HG03175 (cell line): ENCODE results near the gene MACROD2.
"Not testable (repeated sequence)": the region's sequence is repeated elsewhere in the genome, so short reads cannot be mapped to it uniquely, and the experiment has no call there.

Experiments used
- ATAC-seq: cut with Tn5 transposase; IDR thresholded peaks from one replicate; pipeline ENCODE4 v1.9.1; 2021; ENCODE audit warnings: mild to moderate bottlenecking, moderate library complexity; ENCODE audit not compliant: unreplicated experiment

Gene MACROD2

DNA sequence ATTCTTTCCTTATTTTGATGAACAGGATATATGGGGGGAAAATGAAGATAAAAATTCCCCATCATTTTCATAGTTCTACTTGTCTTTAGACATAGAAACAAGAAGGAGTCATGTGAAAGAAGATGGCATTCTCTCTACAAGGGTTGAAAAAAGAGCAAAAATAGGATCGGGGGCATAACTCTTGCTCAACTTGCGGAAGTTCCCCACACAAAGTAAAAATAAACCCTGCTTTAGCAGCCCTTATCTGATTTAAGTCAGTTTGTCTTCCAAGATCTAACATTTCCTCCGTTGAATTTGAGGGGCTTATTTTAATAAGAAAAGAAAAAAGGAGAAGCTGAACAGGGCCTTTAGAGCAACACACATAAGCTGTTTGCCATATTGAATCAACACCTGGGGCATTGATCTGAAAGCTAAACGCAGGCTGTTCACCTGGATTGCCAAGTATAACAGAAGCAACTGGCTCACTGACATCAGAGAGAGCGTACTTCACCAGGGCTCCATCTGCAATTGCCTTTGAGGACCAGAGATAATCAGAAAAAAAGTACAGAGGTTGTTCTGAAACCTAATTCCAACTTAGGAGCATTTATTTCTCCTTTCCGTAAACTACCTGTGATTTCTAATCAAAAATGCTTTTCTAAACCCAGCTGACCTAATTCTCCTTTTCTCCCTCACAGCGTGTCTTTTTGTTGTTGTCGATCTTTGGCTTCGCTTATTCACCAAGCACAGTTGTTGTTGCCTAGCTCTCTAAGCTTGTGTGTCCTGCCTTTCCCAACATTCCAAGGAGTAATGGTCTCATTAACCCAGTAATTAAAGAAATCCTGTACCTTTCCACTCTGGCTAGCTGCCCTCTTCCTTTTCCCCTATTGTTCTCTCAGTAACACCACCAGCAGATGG is 2010.0 kb downstream of the MACROD2 start:
- ATAC-seq, result no peak

DNA sequence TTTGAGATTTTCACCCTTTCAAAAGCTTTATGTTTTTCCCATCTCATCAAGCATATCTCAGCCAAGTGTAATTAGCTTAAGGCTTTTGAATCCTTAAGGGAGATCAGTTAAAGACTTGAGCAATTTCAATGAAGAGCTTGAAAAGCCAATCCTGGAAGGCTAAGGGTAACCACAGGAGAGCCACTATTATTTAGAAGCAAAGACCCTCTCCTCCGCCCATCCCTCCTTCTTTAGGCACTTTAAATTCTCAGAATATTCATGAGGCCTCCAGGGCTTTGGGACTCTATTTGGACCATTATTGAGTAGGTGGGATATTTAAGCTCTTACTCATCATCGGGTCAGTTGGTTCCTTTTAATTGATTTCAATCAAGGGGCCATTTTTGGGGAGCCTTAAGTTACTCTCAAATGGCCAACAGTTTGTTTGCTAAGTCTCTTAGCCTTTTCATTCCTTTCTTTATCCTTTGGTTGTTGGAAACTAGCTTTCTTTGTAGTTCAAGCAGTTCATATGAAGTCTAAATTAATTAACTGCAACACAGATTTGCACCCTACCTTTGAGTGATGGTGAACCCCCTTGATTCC is 2010.7 kb downstream of the MACROD2 start:
- ATAC-seq, result no peak

DNA sequence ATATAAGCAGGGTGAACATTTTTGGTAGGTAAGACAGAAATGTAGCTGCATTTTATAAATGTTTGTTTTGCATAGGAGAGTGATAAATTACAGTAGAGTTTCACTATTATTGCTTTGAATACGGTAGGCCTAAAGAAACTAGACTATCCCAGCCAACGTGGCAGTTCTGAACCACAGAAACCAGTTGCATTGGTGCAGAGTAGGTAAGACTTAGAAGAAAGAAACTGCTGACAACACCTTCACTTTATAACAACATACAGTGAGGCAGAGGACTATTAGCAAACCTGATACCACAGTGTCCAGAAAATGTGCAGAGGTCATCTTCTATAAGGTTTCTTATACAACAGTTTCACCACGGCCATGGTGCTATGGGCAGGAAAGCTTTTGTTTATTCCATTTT is 2011.8 kb downstream of the MACROD2 start:
- ATAC-seq, result peak; percentile 96

DNA sequence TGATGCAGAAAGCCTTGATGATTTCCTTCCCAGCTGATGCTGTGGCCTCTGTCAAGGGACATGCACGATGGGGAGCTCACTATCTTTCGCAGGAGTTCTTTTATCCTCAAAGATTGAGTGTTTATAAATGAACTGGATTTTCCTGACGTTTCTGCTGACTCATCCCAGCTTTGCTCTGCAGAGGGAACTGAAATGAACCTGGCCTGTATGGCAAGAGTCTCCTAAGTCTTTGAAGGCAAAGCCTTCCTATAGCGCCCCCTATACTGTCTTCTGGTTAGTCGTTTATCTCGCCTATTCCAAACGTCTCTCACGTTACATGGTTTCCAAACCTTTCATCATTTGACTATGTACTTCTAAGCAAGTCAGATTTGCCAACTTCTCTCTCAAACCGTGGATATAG is 2012.6 kb downstream of the MACROD2 start:
- ATAC-seq, result no peak

DNA sequence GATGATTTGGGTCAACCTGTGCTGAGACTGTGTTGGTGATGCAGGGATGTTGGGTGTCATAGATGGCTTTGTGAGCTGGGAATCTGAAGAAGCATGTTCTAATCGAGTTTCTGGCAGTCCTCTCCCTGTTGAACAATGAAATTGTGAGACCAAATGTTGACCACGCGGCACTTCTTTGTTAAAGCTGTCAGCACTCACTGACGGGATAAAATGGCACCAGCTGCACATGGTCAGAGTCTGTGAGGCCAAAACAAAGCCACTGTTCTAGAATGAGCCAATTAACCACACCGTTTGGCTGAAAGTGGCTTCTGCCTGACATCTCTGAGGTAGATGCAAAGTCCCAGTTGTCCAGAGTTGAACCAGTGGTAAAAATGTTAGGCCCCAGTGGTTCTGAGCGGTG is 2015.7 kb downstream of the MACROD2 start:
- ATAC-seq, result no peak

DNA sequence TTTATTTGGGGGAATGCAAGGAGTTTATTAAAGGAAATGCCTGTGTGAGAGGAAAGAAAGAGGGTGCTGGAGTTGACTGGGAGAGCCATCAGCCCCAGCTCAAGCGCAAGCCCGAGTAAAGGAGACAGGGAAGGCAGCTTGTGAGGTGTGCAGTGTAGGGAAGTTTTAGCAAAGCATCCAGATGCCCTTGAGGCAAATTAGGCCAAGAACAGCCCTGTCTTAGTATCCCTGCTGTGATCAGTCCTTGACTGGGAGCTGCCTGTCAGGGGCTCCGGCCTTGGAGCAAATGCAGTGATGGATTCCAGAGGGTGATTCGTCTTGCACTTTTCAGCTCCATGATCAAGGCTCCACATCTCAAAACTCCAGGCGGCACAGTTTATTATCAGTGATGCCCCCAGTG is 2016.2 kb downstream of the MACROD2 start:
- no peak for ATAC-seq

DNA sequence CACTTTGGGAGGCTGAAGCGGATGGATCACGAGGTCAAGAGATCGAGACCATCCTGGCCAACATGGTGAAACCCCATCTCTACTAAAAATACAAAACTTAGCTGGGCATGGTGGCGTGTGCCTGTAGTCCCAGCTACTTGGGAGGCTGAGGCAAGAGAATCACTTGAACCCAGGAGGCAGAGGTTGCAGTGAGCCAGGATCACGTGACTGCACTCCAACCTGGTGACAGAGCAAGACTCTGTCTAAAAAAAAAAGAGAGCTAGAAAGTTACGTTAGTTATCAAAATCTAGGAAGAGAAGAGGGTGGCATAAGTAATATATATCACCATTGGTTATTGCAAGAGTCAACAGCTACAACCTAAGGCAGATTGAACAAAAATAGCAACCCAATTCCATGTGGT is 2017.6 kb downstream of the MACROD2 start:
- not testable (repeated sequence) for ATAC-seq

DNA sequence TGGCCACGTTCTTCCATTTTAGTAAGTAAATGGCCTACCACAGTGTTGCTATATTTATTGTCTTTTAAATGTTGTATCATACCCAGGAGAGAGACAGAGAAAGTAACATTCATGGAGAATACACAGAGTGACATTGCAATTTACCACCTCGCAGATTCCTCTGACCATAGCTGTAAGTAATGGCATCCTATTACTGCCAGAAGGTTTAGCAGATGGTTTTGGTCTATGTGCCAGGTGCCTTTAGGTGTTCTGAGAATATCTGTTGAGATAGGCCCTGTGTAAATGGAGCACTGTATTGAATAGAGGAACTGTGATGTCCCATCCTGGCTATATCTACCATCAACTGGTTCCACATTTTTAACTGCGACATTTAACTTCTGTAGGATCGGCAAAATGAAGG is 2018.3 kb downstream of the MACROD2 start:
- ATAC-seq, result no peak

DNA sequence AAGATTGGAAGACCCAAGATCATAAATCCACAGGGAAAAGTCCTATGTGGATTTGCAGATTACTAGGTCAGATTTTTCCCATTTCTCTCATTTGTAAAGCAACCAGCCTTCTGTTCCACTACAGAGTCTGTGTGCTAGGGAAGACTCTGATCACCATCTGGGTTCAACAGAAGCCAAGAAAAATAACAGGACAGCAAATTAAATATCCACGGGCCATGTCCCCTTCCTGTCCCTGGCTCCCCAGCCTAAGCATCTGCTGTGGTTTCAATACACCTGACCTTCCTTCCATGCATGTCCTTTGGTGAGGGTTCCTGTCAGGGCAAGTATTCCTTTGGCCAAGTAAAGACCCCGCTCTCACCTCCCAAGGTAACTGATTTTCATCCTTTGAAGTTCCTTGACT is 2019.1 kb downstream of the MACROD2 start:
- ATAC-seq, result no peak

DNA sequence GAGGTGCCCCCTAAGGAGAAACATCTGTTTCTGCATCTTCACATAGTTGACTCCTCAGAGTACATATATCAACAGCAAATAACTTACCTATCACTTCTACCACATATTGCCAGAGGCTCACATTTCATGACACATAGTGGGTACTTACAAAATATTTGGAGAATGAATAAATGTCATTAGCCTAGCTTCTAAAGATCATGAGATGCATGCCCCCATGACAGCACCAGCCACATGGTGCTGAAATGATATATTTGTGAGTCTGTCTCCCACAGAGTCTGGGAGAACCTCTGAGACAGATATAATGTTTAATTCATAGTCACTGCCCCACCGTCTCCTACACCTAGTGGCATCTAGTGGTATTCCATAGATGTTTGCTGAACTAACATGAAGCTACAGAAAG is 2022.3 kb downstream of the MACROD2 start:
- no peak for ATAC-seq

DNA sequence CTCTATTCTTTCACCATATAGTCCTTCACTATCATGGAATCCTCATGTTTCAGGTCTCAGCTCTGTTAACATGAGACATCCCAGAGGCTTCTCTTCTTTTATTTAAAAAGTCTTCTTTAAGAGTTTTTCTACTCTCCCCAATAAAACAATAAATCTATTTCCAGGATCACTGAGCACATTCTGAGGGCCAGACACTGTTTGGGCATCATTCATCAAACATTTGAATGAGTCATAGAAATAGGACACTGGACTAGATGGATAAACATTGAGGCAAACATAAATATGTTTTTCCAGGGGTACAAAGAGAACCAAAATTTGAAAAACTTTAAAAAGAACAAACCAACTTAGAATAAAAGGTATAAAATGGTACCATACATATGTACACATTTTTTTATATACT is 2023.6 kb downstream of the MACROD2 start:
- no peak for ATAC-seq

DNA sequence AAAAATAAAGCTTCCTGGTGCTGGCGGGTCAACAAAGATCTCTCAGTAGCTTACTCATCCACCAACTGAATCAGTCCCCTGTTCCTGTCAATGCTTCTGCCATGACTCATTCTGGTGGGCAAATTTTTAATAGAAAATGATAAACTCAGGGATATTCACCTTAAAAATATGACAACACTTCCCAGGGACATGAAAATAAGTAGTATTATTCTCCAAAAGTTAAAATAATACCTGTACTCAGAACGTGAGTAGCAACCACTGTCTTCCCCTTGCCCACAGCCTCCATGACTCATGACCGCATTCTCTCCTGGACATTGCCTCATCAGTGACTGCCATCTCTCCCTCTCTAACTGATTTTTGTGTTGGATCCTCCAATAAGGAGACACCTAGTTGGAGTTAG is 2025.7 kb downstream of the MACROD2 start:
- no peak for ATAC-seq

DNA sequence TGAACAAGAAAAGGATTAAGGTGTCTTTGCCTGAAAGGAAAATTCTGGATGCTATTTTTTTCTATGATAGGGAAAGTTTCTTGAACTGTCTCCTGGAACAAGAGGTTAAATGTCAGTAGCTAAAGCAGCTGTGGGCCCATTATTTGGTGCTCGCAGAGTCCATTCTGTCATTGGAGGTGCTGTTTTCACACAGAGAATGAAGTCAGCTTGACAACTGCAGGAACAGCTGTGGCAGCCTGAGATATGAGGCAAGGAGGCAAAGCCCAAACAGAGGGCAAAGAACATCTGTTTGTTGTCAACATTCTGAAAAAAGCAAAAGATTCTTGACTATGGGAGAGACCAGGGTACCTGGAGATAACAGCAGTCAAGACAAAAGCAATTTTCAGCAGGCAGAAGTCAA is 2029.8 kb downstream of the MACROD2 start:
- no peak for ATAC-seq

DNA sequence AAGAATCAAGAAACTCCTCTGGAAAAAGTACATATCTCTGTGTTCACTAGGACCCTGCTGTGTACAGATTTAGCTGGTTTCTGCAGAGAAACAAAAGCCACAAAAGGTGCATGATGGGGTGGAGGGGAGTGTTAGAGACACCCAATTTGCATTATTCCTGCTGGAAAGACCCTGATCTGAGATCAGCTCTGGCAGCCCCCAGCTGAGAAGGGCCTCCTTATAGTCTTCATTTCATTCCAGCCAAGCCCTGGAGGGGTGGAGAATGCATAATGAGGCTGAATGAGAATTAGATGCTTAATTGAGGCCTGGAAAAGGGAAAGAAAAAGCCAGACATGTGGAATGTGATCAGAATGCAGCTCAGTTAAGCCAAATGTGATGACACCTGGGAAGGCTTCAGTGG is 2032.4 kb downstream of the MACROD2 start:
- no peak for ATAC-seq

DNA sequence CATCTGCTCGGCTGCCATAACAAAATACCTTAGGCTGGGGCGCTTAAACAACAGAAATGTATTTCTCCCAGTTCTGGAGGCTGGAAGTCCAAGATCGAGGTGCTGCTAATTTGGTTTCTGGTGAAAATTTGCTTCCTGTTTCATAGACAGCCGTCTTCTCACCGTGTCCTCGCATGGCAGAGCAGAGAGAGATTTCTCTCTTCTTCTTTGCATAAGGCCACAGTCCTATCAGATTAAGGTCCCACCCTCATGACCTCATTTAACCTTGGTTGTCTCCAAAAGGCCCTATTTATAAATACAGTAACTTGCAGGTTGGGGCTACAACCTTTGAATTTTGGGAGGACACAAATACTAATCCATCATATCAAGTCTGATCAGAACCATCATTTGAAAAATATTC is 2033.6 kb downstream of the MACROD2 start:
- ATAC-seq, result peak; percentile 73

DNA sequence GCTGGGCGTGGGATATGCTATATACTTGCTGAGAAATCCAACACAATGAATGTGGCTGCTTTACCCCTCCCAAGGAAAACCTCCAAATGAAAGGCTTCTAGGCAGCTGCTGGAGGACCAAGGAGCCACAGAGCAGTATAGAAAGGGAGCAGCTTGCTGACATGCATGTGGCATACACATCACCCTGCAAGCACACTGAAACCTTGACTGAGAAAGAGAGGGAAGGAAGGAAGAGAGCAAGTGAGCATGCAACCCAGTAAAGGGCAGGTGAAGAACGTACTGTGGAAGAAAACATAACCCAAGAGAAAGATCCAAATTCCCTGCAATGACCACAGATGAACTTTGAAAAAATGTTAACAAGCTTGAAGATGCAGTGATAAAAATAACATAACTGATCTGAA is 2034.9 kb downstream of the MACROD2 start:
- ATAC-seq, result no peak

DNA sequence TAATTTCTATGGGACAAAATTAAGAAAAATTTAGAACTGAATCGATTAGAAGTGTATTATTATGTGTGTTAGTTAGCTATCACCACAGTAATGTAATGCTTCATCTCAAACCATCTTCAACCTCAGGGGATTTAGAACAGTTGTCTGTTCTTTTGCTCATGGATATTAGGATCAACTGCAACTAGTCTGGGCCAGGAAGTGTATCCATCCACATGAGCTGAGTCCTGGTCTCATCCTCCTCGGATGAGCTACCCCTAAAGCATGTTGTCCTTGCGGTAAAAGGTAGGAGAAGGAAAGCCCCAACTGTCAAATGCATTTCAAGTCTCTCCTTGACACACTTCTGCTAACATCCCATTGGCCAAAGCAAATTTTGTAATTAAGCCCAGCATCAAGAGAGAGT is 2040.3 kb downstream of the MACROD2 start:
- no peak for ATAC-seq

DNA sequence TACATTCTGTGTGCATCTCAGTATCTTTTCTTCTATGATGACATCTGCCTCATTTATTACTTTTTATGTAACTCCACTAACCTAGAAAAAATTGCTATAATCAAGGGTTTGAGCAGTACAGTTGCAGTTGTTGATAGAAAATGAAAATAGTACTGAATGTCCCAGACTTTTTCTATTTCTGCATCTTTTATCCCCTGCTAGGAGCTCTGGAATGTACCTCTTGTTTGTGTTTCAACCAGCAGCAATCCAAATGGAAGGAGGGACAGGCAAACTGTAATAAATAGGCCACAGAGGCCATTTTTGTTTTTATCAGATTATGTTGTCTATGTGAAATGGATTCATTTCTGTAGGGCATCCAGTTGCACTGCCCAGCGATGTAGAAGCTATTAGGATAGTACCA is 2041.0 kb downstream of the MACROD2 start:
- no peak for ATAC-seq

DNA sequence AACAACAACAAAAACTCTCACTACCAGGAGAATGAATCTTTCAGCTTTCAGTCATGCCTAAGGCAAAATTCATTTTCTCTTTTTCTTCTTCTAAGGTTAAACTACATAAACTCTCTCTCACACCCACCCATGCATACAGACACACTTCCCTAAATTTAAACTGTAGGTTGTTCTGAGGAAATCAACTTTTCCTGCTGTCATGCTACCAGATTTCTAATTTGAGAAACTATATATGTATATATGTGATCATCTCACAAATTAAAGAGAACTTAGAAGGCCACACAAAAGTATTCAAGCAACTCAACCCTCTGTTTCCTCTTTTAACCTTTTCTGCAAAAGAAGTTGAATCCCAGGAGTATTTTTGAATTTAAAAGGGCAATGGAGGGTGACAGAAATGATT is 2045.4 kb downstream of the MACROD2 start:
- ATAC-seq, result no peak

DNA sequence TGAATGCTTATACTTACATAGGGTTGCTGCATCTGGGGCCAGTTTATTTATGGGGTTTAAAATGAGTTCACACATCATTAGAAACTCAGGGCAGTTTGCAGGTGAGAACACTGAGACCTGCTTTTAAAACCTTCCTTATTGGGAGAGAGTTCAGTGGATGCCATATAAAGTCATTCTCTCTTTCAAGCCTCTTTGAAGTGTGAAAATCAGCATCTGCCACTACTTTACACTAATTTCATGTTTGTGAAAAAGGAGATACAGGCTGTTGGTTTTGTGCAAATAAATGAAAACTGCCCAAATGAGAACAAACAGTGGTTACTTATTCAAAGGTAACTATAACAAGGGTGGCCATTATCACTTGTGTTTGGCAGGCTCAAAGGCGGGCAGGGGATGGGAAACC is 2047.4 kb downstream of the MACROD2 start:
- ATAC-seq, result no peak

DNA sequence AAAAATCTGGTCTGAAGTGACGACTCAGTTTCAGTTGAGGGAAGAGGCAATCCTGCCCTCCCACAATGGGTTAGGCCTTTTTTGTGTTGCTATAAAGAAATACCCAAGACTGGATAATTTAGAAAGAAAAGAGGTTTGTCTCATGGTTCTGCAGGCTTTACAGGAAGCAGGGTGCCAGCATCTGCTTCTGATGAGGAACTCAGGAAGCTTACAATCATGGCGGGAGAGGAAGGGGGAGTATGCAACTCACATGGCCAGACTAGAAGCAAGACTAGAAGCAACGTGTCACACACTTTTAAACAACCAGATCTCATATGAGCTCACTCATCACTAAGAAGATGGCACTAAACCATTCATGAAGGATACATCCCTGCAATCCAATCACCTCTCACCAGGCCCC is 2048.6 kb downstream of the MACROD2 start:
- ATAC-seq, result no peak

DNA sequence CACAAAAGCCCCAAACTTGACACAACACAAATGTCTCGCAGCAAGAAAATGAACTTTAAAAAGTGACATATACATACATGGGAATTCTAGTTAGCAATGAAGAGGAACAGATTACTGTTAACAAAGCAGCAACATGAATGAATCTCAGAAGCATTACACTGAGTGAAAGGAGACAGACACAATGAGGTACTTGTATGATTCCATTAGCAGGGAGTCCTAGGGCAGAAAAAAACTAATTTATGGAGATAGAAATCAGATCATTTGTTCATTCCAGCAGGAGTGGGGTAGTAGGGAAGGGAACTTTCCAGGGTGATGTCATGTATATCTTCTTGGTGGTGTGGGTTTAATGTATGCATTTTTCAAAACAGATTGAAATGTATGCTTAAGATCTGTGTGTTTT is 2053.6 kb downstream of the MACROD2 start:
- ATAC-seq, result no peak
